Panc1 (cell line): ENCODE measurements around the gene LDLRAD4. TPM values are rescaled to one million over a fixed set of nuclear protein-coding genes. Genes with fewer than 3 reads are reported as not detected.

Source experiments
- ATAC-seq: fragments of 200-7000 bp; cut with Tn5 transposase; 2 replicates; pipeline ENCODE4 v1.9.1; 2020; ENCODE audit warnings: mild to moderate bottlenecking, moderate library complexity
- BruUV-seq: library from RNA; stranded (reverse); fragments of 400-500 nt; replicated peaks from 2 replicates; lab custom pipeline; 2021; lab: Mats Ljungman, UMichigan
- CTCF ChIA-PET: fragments of 300-600 bp; sonication (Branson Sonifier 250); formaldehyde crosslinking; loops from one replicate; lab custom pipeline; 2022; ENCODE audit warnings: antibody characterized with exemption; lab: Charles Lee
- POLR2A ChIA-PET: fragments of 300-600 bp; sonication (Branson Sonifier 250); formaldehyde crosslinking; loops from one replicate; lab custom pipeline; 2022; ENCODE audit warnings: antibody characterized with exemption; lab: Charles Lee
- DNase-seq: peaks from one replicate; pipeline ENCODE4 v3.0.0-alpha.2; 2010; ENCODE audit warnings: low read depth, low spot score
- H3K27ac ChIP-seq: 2 replicates; pipeline ENCODE4 v1.5.1; 2011; ENCODE audit warnings: mild to moderate bottlenecking, low read length, inconsistent platforms
- H3K27me3 ChIP-seq: fragments of 200-500 bp; sonication (Bioruptor generic); 2 replicates; pipeline ENCODE4 v1.6.0; 2014; ENCODE audit warnings: low read length, inconsistent platforms; ENCODE audit not compliant: control insufficient read depth, insufficient read depth
- H3K36me3 ChIP-seq: fragments of 200-500 bp; sonication (Bioruptor generic); 2 replicates; pipeline ENCODE4 v1.5.1; 2014; ENCODE audit warnings: inconsistent platforms, mild to moderate bottlenecking, low read length, moderate library complexity; ENCODE audit not compliant: control insufficient read depth, insufficient read depth
- H3K4me1 ChIP-seq: 2 replicates; pipeline ENCODE4 v1.5.1; 2011; ENCODE audit warnings: inconsistent platforms, mild to moderate bottlenecking, low read length, moderate library complexity; ENCODE audit not compliant: control insufficient read depth, insufficient read depth
- H3K4me3 ChIP-seq, 2 experiments: 2 replicates each; pipeline ENCODE4 v1.5.1; 2011 to 2012; ENCODE audit warnings: low read depth in 2 of 2, low read length in 2 of 2, mild to moderate bottlenecking in 2 of 2, inconsistent platforms in 1 of 2, moderate library complexity in 1 of 2
- H3K9me3 ChIP-seq: fragments of 200-500 bp; sonication (Bioruptor generic); 2 replicates; pipeline ENCODE4 v1.5.1; 2014; ENCODE audit warnings: low read depth, mild to moderate bottlenecking, inconsistent platforms, low read length, moderate library complexity; ENCODE audit not compliant: control insufficient read depth, insufficient read depth
- POLR2AphosphoS5 ChIP-seq: IDR thresholded peaks from 2 replicates; pipeline ENCODE4 v1.6.1; 2012; ENCODE audit warnings: mild to moderate bottlenecking, low read depth, low read length, moderate library complexity
- SIN3A ChIP-seq: IDR thresholded peaks from 2 replicates; pipeline ENCODE4 v1.6.1; 2012; ENCODE audit warnings: low read depth, mild to moderate bottlenecking, low read length, moderate library complexity, borderline replicate concordance; ENCODE audit not compliant: insufficient read depth
- TCF7L2 ChIP-seq: IDR thresholded peaks from 2 replicates; pipeline ENCODE4 v1.6.1; 2011; ENCODE audit warnings: mild to moderate bottlenecking, low read depth, low read length, inconsistent platforms
- in situ Hi-C: cut with HindIII; loops from 2 replicates; pipeline ENCODE4 v1.10.0; 2016; ENCODE audit warnings: low sequenced_read_pairs, low pct_unique_long_range_greater_than_20kb
- intact Hi-C: fragments of 100-400 bp; cut with micrococcal nuclease; formaldehyde crosslinking; loops from one replicate; pipeline ENCODE4 v1.10.0; 2022; ENCODE audit not compliant: unreplicated experiment
- total RNA-seq: library from RNA; stranded (reverse); gene quantifications from one replicate; pipeline ENCODE4 v1.2.1, GENCODE V29; 2021; ENCODE audit not compliant: unreplicated experiment
- TF ChIP-seq, protein P1 (sequence below): fragments of 450-650 bp; IDR thresholded peaks from 2 replicates; pipeline ENCODE4 v1.5.1; 2017; ENCODE audit warnings: mild to moderate bottlenecking
- TF ChIP-seq, protein P2 (sequence below), 2 experiments: IDR thresholded peaks; 2 replicates each; pipeline ENCODE4 v1.6.1; 2011 to 2012; ENCODE audit warnings: low read depth in 2 of 2, control low read depth in 1 of 2, low read length in 1 of 2, mild to moderate bottlenecking in 1 of 2, moderate library complexity in 1 of 2; ENCODE audit not compliant: insufficient read depth in 1 of 2

Gene LDLRAD4
- total RNA-seq, 1 experiment from 2014 or later = 0.28 TPM

DNA sequence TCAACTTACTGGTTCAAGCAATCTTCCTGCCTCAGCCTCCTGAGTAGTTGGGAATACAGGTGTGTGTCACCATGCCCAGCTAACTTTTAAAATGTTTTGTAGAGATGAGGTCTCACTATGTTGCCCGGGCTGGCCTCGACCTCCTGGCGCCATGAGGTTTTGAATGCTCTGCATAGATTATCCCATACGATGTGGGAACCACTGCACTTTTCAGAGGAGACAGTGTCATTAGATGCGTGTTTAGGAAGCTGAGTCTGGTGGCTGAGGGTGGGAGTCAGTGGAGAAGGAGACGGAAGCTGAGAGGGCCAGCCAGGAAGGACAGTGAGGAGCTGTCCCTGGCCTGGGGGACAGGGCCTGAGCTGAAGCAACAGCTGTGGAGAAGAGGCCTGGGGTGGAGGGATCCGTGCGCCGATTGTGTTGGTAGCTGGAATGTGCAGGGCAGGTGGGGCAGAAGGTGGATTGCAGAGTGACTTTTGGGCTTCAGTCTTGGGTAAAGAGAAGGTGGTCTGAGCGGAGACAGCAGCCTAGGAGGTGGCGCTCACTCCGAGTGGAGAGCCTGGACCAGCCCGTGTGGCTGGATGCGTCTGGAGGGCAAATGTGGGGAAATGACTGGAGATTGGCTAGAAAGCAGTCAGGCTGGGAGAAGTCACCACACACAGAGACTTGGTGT, 68.0 kb downstream of the LDLRAD4 start:
- H3K36me3 ChIP-seq = no peaks in the 10 kb centered on the region
- ATAC-seq (no peak), DNase-seq (no peak)
- no peak overlapping the region for H3K4me3 ChIP-seq
- ChIA-PET CTCF (interaction anchor here (0.6 kb wide), 1 partner anchor 1016 kb away, joined by 7 read pairs; no protein-coding TSS in a partner anchor), POLR2A (no interaction called here)
- no peaks in the 10 kb centered on the region for H3K27me3 ChIP-seq
- in situ Hi-C loops = no loop called here
- H3K4me1 ChIP-seq = no peaks in the 10 kb centered on the region
- BruUV-seq = no TSS peak
- TF ChIP-seq, protein P1, sequence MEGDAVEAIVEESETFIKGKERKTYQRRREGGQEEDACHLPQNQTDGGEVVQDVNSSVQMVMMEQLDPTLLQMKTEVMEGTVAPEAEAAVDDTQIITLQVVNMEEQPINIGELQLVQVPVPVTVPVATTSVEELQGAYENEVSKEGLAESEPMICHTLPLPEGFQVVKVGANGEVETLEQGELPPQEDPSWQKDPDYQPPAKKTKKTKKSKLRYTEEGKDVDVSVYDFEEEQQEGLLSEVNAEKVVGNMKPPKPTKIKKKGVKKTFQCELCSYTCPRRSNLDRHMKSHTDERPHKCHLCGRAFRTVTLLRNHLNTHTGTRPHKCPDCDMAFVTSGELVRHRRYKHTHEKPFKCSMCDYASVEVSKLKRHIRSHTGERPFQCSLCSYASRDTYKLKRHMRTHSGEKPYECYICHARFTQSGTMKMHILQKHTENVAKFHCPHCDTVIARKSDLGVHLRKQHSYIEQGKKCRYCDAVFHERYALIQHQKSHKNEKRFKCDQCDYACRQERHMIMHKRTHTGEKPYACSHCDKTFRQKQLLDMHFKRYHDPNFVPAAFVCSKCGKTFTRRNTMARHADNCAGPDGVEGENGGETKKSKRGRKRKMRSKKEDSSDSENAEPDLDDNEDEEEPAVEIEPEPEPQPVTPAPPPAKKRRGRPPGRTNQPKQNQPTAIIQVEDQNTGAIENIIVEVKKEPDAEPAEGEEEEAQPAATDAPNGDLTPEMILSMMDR = no peak
- TF ChIP-seq POLR2AphosphoS5 (no peak), SIN3A (no peak), TCF7L2 (no peak)
- TF ChIP-seq, protein P2, sequence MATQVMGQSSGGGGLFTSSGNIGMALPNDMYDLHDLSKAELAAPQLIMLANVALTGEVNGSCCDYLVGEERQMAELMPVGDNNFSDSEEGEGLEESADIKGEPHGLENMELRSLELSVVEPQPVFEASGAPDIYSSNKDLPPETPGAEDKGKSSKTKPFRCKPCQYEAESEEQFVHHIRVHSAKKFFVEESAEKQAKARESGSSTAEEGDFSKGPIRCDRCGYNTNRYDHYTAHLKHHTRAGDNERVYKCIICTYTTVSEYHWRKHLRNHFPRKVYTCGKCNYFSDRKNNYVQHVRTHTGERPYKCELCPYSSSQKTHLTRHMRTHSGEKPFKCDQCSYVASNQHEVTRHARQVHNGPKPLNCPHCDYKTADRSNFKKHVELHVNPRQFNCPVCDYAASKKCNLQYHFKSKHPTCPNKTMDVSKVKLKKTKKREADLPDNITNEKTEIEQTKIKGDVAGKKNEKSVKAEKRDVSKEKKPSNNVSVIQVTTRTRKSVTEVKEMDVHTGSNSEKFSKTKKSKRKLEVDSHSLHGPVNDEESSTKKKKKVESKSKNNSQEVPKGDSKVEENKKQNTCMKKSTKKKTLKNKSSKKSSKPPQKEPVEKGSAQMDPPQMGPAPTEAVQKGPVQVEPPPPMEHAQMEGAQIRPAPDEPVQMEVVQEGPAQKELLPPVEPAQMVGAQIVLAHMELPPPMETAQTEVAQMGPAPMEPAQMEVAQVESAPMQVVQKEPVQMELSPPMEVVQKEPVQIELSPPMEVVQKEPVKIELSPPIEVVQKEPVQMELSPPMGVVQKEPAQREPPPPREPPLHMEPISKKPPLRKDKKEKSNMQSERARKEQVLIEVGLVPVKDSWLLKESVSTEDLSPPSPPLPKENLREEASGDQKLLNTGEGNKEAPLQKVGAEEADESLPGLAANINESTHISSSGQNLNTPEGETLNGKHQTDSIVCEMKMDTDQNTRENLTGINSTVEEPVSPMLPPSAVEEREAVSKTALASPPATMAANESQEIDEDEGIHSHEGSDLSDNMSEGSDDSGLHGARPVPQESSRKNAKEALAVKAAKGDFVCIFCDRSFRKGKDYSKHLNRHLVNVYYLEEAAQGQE (IDR thresholded peaks at IDR 0.05; ENCODE audit: insufficient read depth in 1 of 2, low read depth in 2 of 2, low read length in 1 of 2) = no peak
- no peak overlapping the region for H3K27ac ChIP-seq
- H3K9me3 ChIP-seq = no peaks in the 10 kb centered on the region
- intact Hi-C loops = no loop called here

DNA sequence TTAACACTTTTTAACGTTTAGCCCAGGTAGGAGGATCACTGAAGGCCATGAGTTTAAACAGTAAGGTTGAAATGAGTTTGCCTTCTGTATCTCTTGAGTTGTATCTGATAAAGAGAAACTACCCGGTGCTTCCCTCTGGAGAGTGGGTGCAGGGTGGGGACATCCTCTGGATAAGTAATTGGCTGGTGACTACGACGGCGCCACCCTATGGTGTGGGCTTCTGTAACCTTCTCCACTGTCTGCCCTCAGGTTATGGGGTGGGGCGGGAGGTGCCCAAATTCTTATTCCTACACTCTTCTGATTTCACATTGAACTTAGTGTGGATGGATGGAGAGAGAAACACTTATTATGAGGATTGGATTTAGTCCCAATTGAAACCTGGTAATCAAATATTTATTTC, 68.8 kb downstream of the LDLRAD4 start:
- no peak overlapping the region for H3K4me3 ChIP-seq
- ChIA-PET POLR2A (no interaction called here), CTCF (no interaction called here)
- DNase-seq (no peak), ATAC-seq (no peak)
- no peak overlapping the region for H3K27ac ChIP-seq
- no peaks in the 10 kb centered on the region for H3K36me3 ChIP-seq
- TF ChIP-seq, protein P2 (IDR thresholded peaks at IDR 0.05; ENCODE audit: insufficient read depth in 1 of 2, low read depth in 2 of 2, low read length in 1 of 2) = no peak
- TF ChIP-seq, protein P1 = no peak
- TF ChIP-seq TCF7L2 (no peak), POLR2AphosphoS5 (no peak), SIN3A (no peak)
- BruUV-seq = no TSS peak
- no peaks in the 10 kb centered on the region for H3K9me3 ChIP-seq
- H3K4me1 ChIP-seq = no peaks in the 10 kb centered on the region
- in situ Hi-C loops (no loop called here), intact Hi-C loops (no loop called here)
- no peaks in the 10 kb centered on the region for H3K27me3 ChIP-seq
